ENCODE data around the gene NOL3. TPM values are rescaled to one million over a fixed set of nuclear protein-coding genes. Genes with fewer than 3 reads are reported as not detected.

Gene NOL3
- total and polyA plus RNA-seq, 2 of the 13 experiments (the other 11 are each of a cell fraction or from before 2014, with no cell fraction given): 5.7 to 20.5 TPM

DNA sequence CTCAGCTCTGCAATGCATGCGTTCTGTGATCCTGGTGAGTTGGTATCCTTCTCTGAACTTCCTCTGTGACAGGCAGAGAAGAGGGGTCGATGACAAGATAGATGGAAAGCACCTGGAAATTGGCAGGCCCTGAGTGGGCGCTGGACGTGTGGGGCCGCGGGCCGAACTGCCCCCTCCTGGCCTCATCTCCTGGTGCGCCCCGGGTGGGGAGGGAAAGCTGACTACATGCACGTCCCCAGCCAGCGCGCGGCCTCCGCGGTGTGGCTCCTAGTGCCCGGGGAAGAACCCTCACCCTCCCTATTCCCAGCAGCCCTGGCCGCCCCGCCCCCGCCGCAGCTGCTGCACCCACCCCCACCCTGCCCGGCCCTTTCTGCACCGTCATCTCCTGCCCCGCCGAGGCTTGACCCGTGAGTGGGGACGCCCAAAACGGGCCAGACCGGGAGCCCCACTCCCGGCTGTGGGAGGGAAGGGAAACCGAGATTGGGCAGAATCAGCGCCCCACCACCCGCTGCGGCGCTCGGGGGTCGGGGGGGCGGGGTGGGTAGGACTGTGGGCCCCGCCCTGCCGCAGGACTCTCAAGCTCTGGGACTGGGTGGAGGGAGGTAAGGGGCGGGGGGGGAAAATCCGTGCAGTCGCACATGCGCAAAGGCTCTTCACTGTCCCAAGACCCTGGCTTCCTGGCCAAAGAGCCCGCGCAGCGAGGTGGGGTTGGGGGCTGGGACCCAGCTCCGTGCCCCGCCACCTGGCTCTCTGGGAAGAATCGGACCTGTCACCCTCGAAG is at the start of gene NOL3 (continued):
- TF ChIP-seq REPIN1 (CRISPR knock-in tag; IDR thresholded peaks at IDR 0.05; ENCODE audit: borderline replicate concordance, low read depth): peak; percentile 34; the same call in 1 of the 2 replicates
- peak; percentile 24; the same call in 1 of the 2 replicates for TF ChIP-seq ZNF772 (CRISPR knock-in tag; IDR thresholded peaks at IDR 0.05)
- no peak for TF ChIP-seq ZNF510 (CRISPR knock-in tag; IDR thresholded peaks at IDR 0.05; ENCODE audit: low read depth)
- TF ChIP-seq SP5 (CRISPR knock-in tag; IDR thresholded peaks at IDR 0.05; ENCODE audit: borderline replicate concordance, low read depth): peak; percentile 57
- TF ChIP-seq, protein P1, sequence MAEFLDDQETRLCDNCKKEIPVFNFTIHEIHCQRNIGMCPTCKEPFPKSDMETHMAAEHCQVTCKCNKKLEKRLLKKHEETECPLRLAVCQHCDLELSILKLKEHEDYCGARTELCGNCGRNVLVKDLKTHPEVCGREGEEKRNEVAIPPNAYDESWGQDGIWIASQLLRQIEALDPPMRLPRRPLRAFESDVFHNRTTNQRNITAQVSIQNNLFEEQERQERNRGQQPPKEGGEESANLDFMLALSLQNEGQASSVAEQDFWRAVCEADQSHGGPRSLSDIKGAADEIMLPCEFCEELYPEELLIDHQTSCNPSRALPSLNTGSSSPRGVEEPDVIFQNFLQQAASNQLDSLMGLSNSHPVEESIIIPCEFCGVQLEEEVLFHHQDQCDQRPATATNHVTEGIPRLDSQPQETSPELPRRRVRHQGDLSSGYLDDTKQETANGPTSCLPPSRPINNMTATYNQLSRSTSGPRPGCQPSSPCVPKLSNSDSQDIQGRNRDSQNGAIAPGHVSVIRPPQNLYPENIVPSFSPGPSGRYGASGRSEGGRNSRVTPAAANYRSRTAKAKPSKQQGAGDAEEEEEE (CRISPR knock-in tag; IDR thresholded peaks at IDR 0.05; ENCODE audit: borderline replicate concordance): peak; percentile 87; the same call in 1 of the 2 replicates
- TF ChIP-seq, protein P2, sequence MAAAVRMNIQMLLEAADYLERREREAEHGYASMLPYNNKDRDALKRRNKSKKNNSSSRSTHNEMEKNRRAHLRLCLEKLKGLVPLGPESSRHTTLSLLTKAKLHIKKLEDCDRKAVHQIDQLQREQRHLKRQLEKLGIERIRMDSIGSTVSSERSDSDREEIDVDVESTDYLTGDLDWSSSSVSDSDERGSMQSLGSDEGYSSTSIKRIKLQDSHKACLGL (CRISPR knock-in tag; IDR thresholded peaks at IDR 0.05): no peak
- TF ChIP-seq, protein P3, sequence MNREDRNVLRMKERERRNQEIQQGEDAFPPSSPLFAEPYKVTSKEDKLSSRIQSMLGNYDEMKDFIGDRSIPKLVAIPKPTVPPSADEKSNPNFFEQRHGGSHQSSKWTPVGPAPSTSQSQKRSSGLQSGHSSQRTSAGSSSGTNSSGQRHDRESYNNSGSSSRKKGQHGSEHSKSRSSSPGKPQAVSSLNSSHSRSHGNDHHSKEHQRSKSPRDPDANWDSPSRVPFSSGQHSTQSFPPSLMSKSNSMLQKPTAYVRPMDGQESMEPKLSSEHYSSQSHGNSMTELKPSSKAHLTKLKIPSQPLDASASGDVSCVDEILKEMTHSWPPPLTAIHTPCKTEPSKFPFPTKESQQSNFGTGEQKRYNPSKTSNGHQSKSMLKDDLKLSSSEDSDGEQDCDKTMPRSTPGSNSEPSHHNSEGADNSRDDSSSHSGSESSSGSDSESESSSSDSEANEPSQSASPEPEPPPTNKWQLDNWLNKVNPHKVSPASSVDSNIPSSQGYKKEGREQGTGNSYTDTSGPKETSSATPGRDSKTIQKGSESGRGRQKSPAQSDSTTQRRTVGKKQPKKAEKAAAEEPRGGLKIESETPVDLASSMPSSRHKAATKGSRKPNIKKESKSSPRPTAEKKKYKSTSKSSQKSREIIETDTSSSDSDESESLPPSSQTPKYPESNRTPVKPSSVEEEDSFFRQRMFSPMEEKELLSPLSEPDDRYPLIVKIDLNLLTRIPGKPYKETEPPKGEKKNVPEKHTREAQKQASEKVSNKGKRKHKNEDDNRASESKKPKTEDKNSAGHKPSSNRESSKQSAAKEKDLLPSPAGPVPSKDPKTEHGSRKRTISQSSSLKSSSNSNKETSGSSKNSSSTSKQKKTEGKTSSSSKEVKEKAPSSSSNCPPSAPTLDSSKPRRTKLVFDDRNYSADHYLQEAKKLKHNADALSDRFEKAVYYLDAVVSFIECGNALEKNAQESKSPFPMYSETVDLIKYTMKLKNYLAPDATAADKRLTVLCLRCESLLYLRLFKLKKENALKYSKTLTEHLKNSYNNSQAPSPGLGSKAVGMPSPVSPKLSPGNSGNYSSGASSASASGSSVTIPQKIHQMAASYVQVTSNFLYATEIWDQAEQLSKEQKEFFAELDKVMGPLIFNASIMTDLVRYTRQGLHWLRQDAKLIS (CRISPR knock-in tag; IDR thresholded peaks at IDR 0.05): no peak
- TF ChIP-seq ETV6 (CRISPR knock-in tag; conservative IDR thresholded peaks at IDR 0.05): no peak
- TF ChIP-seq MBNL3 (CRISPR knock-in tag; conservative IDR thresholded peaks at IDR 0.05): no peak
- 0 out of 2 replicates have a peak, but pooled peaks have one; percentile 72 for TF ChIP-seq CENPT (CRISPR knock-in tag; IDR thresholded peaks at IDR 0.05; ENCODE audit: low read depth)
- no peak for TF ChIP-seq ESRRA (CRISPR knock-in tag; IDR thresholded peaks at IDR 0.05; ENCODE audit: low read depth)
- TF ChIP-seq RAD21 (CRISPR knock-in tag; IDR thresholded peaks at IDR 0.05): peak; percentile 13; the same call in 1 of the 2 replicates
- 0 out of 2 replicates have a peak, but pooled peaks have one; percentile 18 for TF ChIP-seq SOX5 (CRISPR knock-in tag; IDR thresholded peaks at IDR 0.05; ENCODE audit: borderline replicate concordance)
- TF ChIP-seq ZBTB10 (CRISPR knock-in tag; IDR thresholded peaks at IDR 0.05; ENCODE audit: borderline replicate concordance): no peak
- TF ChIP-seq ZSCAN21 (CRISPR knock-in tag; IDR thresholded peaks at IDR 0.05; ENCODE audit: borderline replicate concordance): peak; percentile 83
- TF ChIP-seq MED13 (CRISPR knock-in tag; IDR thresholded peaks at IDR 0.05): no peak
- TF ChIP-seq GFI1 (CRISPR knock-in tag; IDR thresholded peaks at IDR 0.05; ENCODE audit: borderline replicate concordance): peak; percentile 62; the same call in 1 of the 2 replicates
